GM12878 (cell line): ENCODE results near the gene THADA. TPM values are rescaled to one million over a fixed set of nuclear protein-coding genes. Genes with fewer than 3 reads are reported as not detected.

Source experiments
- BHLHE40 ChIP-seq, 2 experiments: fragments of 450-650 bp in 1 of 2; IDR thresholded peaks; 2 replicates each; pipeline ENCODE4 v1.6.1; 2011 to 2017; ENCODE audit warnings: low read depth in 2 of 2, borderline replicate concordance in 1 of 2, improper control_type of control experiment in 1 of 2, low read length in 1 of 2, mild to moderate bottlenecking in 1 of 2
- E2F8 ChIP-seq: fragments of 450-650 bp; IDR thresholded peaks from 2 replicates; pipeline ENCODE4 v1.6.1; 2018; ENCODE audit warnings: mild to moderate bottlenecking, low read depth, moderate library complexity; ENCODE audit not compliant: partially characterized antibody
- EP300 ChIP-seq, 2 experiments: fragments of 150-350 bp in 1 of 2; IDR thresholded peaks; 2 replicates each; pipeline ENCODE4 v1.6.1; 2011 to 2012; ENCODE audit warnings: low read depth in 2 of 2, low read length in 2 of 2, borderline replicate concordance in 1 of 2, improper control_type of control experiment in 1 of 2, inconsistent platforms in 1 of 2; ENCODE audit not compliant: control insufficient read depth in 1 of 2
- HCFC1 ChIP-seq: fragments of 150-350 bp; IDR thresholded peaks from 2 replicates; pipeline ENCODE4 v1.6.1; 2014; ENCODE audit warnings: low read length
- HSF1 ChIP-seq: fragments of 150-350 bp; IDR thresholded peaks from 2 replicates; pipeline ENCODE4 v1.6.1; 2014; ENCODE audit warnings: mild to moderate bottlenecking, low read depth, low read length
- MTA3 ChIP-seq: IDR thresholded peaks from 2 replicates; pipeline ENCODE4 v1.6.1; 2012; ENCODE audit warnings: low read length, inconsistent platforms, borderline replicate concordance
- MYC ChIP-seq: IDR thresholded peaks from 2 replicates; pipeline ENCODE4 v1.6.1; 2011; ENCODE audit warnings: mild to moderate bottlenecking, low read length, moderate library complexity, inconsistent platforms; ENCODE audit not compliant: insufficient read depth, insufficient replicate concordance, insufficient read length, severe bottlenecking
- PML ChIP-seq: IDR thresholded peaks from 2 replicates; pipeline ENCODE4 v1.6.1; 2012; ENCODE audit warnings: low read length, inconsistent platforms
- POLR2A ChIP-seq: IDR thresholded peaks from 2 replicates; pipeline ENCODE4 v1.6.1; 2011; ENCODE audit warnings: low read depth, mild to moderate bottlenecking, low read length
- RAD21 ChIP-seq: IDR thresholded peaks from 2 replicates; pipeline ENCODE4 v1.6.1; 2011; ENCODE audit warnings: mild to moderate bottlenecking, low read depth, low read length, moderate library complexity; ENCODE audit not compliant: insufficient read depth
- RAD51 ChIP-seq: fragments of 450-650 bp; IDR thresholded peaks from 2 replicates; pipeline ENCODE4 v1.6.1; 2016; ENCODE audit warnings: moderate library complexity, mild to moderate bottlenecking, inconsistent platforms
- RUNX3 ChIP-seq: IDR thresholded peaks from 2 replicates; pipeline ENCODE4 v1.6.1; 2012; ENCODE audit warnings: low read length, inconsistent platforms
- SRF ChIP-seq, 2 experiments: IDR thresholded peaks; 2 replicates each; pipeline ENCODE4 v1.6.1; 2011; ENCODE audit warnings: low read depth in 2 of 2, low read length in 2 of 2, mild to moderate bottlenecking in 1 of 2, moderate library complexity in 1 of 2
- TAF1 ChIP-seq: IDR thresholded peaks from 2 replicates; pipeline ENCODE4 v1.6.1; 2011; ENCODE audit warnings: mild to moderate bottlenecking, low read depth, low read length, borderline replicate concordance
- TCF12 ChIP-seq: IDR thresholded peaks from 2 replicates; pipeline ENCODE4 v1.6.1; 2011; ENCODE audit warnings: low read depth, mild to moderate bottlenecking, low read length
- ZNF24 ChIP-seq: fragments of 450-650 bp; IDR thresholded peaks from 2 replicates; pipeline ENCODE4 v1.6.1; 2017; ENCODE audit warnings: antibody characterized with exemption, mild to moderate bottlenecking
- ZSCAN29 ChIP-seq: fragments of 450-650 bp; IDR thresholded peaks from 2 replicates; pipeline ENCODE4 v1.6.1; 2017; ENCODE audit warnings: mild to moderate bottlenecking, moderate library complexity
- polyA plus RNA-seq, 11 experiments: library from polyadenylated mRNA; depleted of rRNA in 4 of 11; unstranded in 6 of 11; stranded (reverse) in 5 of 11; fragments of >200 nt; fragmentation: Nextera tagmentation in 4 of 11; fragmentation: Illumina TruSeq in 1 of 11; extraction: Ambion mirVana in 4 of 11; extraction: Trizol in 1 of 11; gene quantifications; 1 replicate in 1 of 11; 2 replicates in 10 of 11; pipeline versions ENCODE4 v1.2.1 to v1.2.3, GENCODE V29; 2011 to 2016; ENCODE audit warnings: inconsistent platforms in 2 of 11, missing spikeins in 2 of 11, low read depth in 1 of 11
- total RNA-seq, 4 experiments: library from RNA; depleted of rRNA in 3 of 4; stranded (reverse); fragments of >200 nt in 3 of 4; fragmentation: Illumina TruSeq in 1 of 4; extraction: Trizol in 1 of 4; gene quantifications; 2 replicates each; pipeline versions ENCODE4 v1.2.1 to v1.2.3, GENCODE V29; 2013 to 2021
- TF ChIP-seq, protein P1 (sequence below): fragments of 450-650 bp; IDR thresholded peaks from 2 replicates; pipeline ENCODE4 v1.6.1; 2017; ENCODE audit warnings: antibody characterized with exemption, mild to moderate bottlenecking, moderate library complexity
- TF ChIP-seq, protein P2 (sequence below): IDR thresholded peaks from 2 replicates; pipeline ENCODE4 v1.6.1; 2012; ENCODE audit warnings: low read length, inconsistent platforms

The THADA gene
- total and polyA plus RNA-seq, 10 of the 15 experiments (the other 5 are each of a cell fraction or from before 2014, with no cell fraction given) = 14.6 to 33.2 (median 23.2) TPM

DNA sequence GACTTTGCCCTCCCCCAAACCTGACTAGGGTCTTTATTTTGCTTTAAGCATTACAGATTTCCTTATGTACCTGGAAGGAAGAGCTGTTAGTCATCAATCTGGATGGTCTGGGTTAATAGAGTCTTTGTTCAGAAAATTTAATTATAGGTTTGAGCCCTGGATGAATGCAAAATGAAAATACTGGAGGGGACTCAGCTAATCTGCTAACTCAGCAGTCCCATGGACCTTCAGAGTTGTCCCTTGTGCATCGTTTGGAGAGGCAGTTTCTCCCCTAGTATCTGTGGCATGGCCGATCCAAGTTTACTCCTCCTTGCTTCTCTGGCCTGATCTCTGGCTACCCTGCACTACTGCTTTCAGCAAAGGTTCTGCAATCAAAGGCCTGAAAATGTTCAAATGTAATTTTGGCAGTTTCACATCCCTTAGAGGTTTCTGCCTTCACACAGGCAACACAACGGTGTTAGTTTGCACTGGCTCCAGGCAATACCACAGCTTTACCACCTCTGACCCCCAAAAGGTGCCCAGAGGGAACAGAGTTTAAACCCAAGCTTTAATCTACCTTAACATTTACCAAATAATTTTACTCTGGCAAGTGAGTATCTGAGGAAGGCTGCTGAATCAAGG is 134.3 kb downstream of the THADA start (continued):
- TF ChIP-seq, protein P1, sequence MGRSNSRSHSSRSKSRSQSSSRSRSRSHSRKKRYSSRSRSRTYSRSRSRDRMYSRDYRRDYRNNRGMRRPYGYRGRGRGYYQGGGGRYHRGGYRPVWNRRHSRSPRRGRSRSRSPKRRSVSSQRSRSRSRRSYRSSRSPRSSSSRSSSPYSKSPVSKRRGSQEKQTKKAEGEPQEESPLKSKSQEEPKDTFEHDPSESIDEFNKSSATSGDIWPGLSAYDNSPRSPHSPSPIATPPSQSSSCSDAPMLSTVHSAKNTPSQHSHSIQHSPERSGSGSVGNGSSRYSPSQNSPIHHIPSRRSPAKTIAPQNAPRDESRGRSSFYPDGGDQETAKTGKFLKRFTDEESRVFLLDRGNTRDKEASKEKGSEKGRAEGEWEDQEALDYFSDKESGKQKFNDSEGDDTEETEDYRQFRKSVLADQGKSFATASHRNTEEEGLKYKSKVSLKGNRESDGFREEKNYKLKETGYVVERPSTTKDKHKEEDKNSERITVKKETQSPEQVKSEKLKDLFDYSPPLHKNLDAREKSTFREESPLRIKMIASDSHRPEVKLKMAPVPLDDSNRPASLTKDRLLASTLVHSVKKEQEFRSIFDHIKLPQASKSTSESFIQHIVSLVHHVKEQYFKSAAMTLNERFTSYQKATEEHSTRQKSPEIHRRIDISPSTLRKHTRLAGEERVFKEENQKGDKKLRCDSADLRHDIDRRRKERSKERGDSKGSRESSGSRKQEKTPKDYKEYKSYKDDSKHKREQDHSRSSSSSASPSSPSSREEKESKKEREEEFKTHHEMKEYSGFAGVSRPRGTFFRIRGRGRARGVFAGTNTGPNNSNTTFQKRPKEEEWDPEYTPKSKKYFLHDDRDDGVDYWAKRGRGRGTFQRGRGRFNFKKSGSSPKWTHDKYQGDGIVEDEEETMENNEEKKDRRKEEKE = no peak
- TF ChIP-seq MTA3 = peak; percentile 29; the same call in 1 of the 2 replicates
- no peak for TF ChIP-seq HCFC1
- no peak for TF ChIP-seq SRF (IDR thresholded peaks at IDR 0.05; ENCODE audit: low read depth in 2 of 2, low read length in 2 of 2)
- TF ChIP-seq, protein P2, sequence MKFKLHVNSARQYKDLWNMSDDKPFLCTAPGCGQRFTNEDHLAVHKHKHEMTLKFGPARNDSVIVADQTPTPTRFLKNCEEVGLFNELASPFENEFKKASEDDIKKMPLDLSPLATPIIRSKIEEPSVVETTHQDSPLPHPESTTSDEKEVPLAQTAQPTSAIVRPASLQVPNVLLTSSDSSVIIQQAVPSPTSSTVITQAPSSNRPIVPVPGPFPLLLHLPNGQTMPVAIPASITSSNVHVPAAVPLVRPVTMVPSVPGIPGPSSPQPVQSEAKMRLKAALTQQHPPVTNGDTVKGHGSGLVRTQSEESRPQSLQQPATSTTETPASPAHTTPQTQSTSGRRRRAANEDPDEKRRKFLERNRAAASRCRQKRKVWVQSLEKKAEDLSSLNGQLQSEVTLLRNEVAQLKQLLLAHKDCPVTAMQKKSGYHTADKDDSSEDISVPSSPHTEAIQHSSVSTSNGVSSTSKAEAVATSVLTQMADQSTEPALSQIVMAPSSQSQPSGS = no peak
- TF ChIP-seq HSF1 = no peak
- peak; percentile 54 for TF ChIP-seq POLR2A
- TF ChIP-seq MYC = no peak
- TF ChIP-seq E2F8 = no peak
- no peak for TF ChIP-seq TCF12
- no peak for TF ChIP-seq RAD51
- TF ChIP-seq BHLHE40 (IDR thresholded peaks at IDR 0.05; ENCODE audit: borderline replicate concordance in 1 of 2, low read depth in 2 of 2, low read length in 1 of 2) = peak in 1 of 2 experiments; percentile 40; a peak in 1 of 4 replicates
- TF ChIP-seq ZNF24 = peak; percentile 14; the same call in 1 of the 2 replicates
- TF ChIP-seq RAD21 = peak; percentile 24; the same call in 1 of the 2 replicates
- peak; percentile 86 for TF ChIP-seq RUNX3
- no peak for TF ChIP-seq PML
- TF ChIP-seq TAF1 = 0 out of 2 replicates have a peak, but pooled peaks have one; percentile 49
- TF ChIP-seq EP300 (IDR thresholded peaks at IDR 0.05; ENCODE audit: borderline replicate concordance in 1 of 2, control insufficient read depth in 1 of 2, low read depth in 2 of 2, low read length in 2 of 2) = peak; percentile 53 to 62; a peak in 2 of 4 replicates
- 0 out of 2 replicates have a peak, but pooled peaks have one; percentile 34 for TF ChIP-seq ZSCAN29
